Uterus (tissue), 4 donors: Measurements from ENCODE around the gene KLHDC4. TPM values are rescaled to one million over a fixed set of nuclear protein-coding genes. Genes with fewer than 3 reads are reported as not detected.

Source experiments
- DNase-seq, 2 donors: peaks; one replicate each; pipeline ENCODE4 v3.0.0-alpha.2; 2019 to 2020
- H3K27ac ChIP-seq, 2 donors: fragments of 200-600 bp; sonication (generic); 1 replicate in 1 of 2; 2 replicates in 1 of 2; pipeline ENCODE4 v1.5.1; 2016 to 2018
- H3K27me3 ChIP-seq, 2 donors: fragments of 200-600 bp; sonication (generic); one replicate each; pipeline ENCODE4 v1.5.1; 2018 to 2019; ENCODE audit warnings: control low read depth in 1 of 2
- H3K36me3 ChIP-seq, 2 donors: fragments of 200-600 bp; sonication (generic); one replicate each; pipeline ENCODE4 v1.5.1; 2019; ENCODE audit warnings: control low read depth in 1 of 2
- H3K4me1 ChIP-seq, 2 donors: fragments of 200-600 bp; sonication (generic); one replicate each; pipeline ENCODE4 v1.5.1; 2018 to 2019; ENCODE audit warnings: control low read depth in 1 of 2
- H3K4me3 ChIP-seq, 2 donors: fragments of 200-600 bp; sonication (generic); 1 replicate in 1 of 2; 2 replicates in 1 of 2; pipeline ENCODE4 v1.5.1; 2018 to 2019; ENCODE audit warnings: mild to moderate bottlenecking in 1 of 2
- H3K9me3 ChIP-seq, 2 donors: fragments of 200-600 bp; sonication (generic); one replicate each; pipeline ENCODE4 v1.5.1; 2019; ENCODE audit warnings: control low read depth in 1 of 2
- CTCF ChIP-seq, 4 experiments: fragments of 200-600 bp in 2 of 4; fragments of 450-650 bp in 2 of 4; sonication (generic) in 2 of 4; IDR thresholded peaks; one replicate each; pipeline ENCODE4 v1.5.1; 2016 to 2019; ENCODE audit warnings: antibody characterized with exemption in 4 of 4, mild to moderate bottlenecking in 2 of 4, moderate library complexity in 1 of 4
- POLR2A ChIP-seq, 2 donors: fragments of 450-650 bp; IDR thresholded peaks; one replicate each; pipeline ENCODE4 v1.6.1; 2016; ENCODE audit warnings: antibody characterized with exemption in 2 of 2, mild to moderate bottlenecking in 1 of 2, moderate library complexity in 1 of 2
- intact Hi-C: fragments of 100-400 bp; cut with DNase I; formaldehyde crosslinking; loops from one replicate; pipeline ENCODE4 v1.15.1; 2023; ENCODE audit warnings: low total_unique reads
- total RNA-seq, 4 donors: library from RNA; depleted of rRNA in 3 of 4; stranded (reverse); fragments of >200 nt in 3 of 4; gene quantifications; one replicate each; pipeline versions ENCODE4 v1.1.0 to v1.2.4, GENCODE V29; 2014 to 2023
- donor health status: DM: yes; HTN: yes; CAD: no.

Gene KLHDC4
- total RNA-seq, 4 donors from 2014 or later: 25.1 to 49.2 (median 36.4) TPM

GRCh38 chr16:87808108-87808507, 42.3 kb upstream of the KLHDC4 start:
- no peak for DNase-seq
- Histone ChIP-seq H3K4me3 (no peak overlapping the region), H3K9me3 (no peaks in the 10 kb centered on the region), H3K27me3 (no peaks in the 10 kb centered on the region), H3K36me3 (no peaks in the 10 kb centered on the region), H3K27ac (no peak overlapping the region), H3K4me1 (no peaks in the 10 kb centered on the region)
- intact Hi-C loops: no loop called here
- no peak for TF ChIP-seq CTCF (IDR thresholded peaks at IDR 0.05)
- TF ChIP-seq POLR2A (IDR thresholded peaks at IDR 0.05): no peak

- TF ChIP-seq CTCF (IDR thresholded peaks at IDR 0.05): no peak
- no peak for TF ChIP-seq POLR2A (IDR thresholded peaks at IDR 0.05)
- H3K27ac ChIP-seq: no peak overlapping the region
Measured at GRCh38 chr16:87806641-87807546, 41.1 kb upstream of the KLHDC4 start.

GRCh38 chr16:87806261-87806640, 40.5 kb upstream of the KLHDC4 start:
- H3K4me3 ChIP-seq: no peak overlapping the region
- no peaks in the 10 kb centered on the region for H3K27me3 ChIP-seq
- no peak overlapping the region for H3K27ac ChIP-seq
- no peaks in the 10 kb centered on the region for H3K9me3 ChIP-seq
- DNase-seq: no peak
- intact Hi-C loops: no loop called here
- TF ChIP-seq POLR2A (IDR thresholded peaks at IDR 0.05): no peak
- TF ChIP-seq CTCF (IDR thresholded peaks at IDR 0.05): no peak
- no peaks in the 10 kb centered on the region for H3K4me1 ChIP-seq
- H3K36me3 ChIP-seq: no peaks in the 10 kb centered on the region

More at GRCh38 chr16:87806641-87807546, 41.1 kb upstream of the KLHDC4 start:
- Histone ChIP-seq H3K4me1 (no peaks in the 10 kb centered on the region), H3K4me3 (no peak overlapping the region), H3K9me3 (no peaks in the 10 kb centered on the region), H3K36me3 (no peaks in the 10 kb centered on the region), H3K27me3 (no peaks in the 10 kb centered on the region)
- intact Hi-C loops: no loop called here
- no peak for DNase-seq

GRCh38 chr16:87803385-87803784, 37.6 kb upstream of the KLHDC4 start:
- no peaks in the 10 kb centered on the region for H3K27me3 ChIP-seq
- TF ChIP-seq POLR2A (IDR thresholded peaks at IDR 0.05) (no peak), CTCF (IDR thresholded peaks at IDR 0.05) (no peak)
- DNase-seq: no peak
- intact Hi-C loops: no loop called here
- no peak overlapping the region for H3K4me3 ChIP-seq
- H3K36me3 ChIP-seq: no peaks in the 10 kb centered on the region
- H3K9me3 ChIP-seq: no peaks in the 10 kb centered on the region
- no peaks in the 10 kb centered on the region for H3K4me1 ChIP-seq
- H3K27ac ChIP-seq: no peak overlapping the region

GRCh38 chr16:87802670-87803069, 36.9 kb upstream of the KLHDC4 start:
- H3K9me3 ChIP-seq: no peaks in the 10 kb centered on the region
- no peaks in the 10 kb centered on the region for H3K36me3 ChIP-seq
- H3K4me3 ChIP-seq: no peak overlapping the region
- H3K27me3 ChIP-seq: no peaks in the 10 kb centered on the region
- intact Hi-C loops: no loop called here
- H3K27ac ChIP-seq: no peak overlapping the region
- no peak for TF ChIP-seq POLR2A (IDR thresholded peaks at IDR 0.05)
- no peak for TF ChIP-seq CTCF (IDR thresholded peaks at IDR 0.05)
- no peaks in the 10 kb centered on the region for H3K4me1 ChIP-seq
- no peak for DNase-seq
